GM23338 (cell line): ENCODE results near the gene CDH15. TPM values are rescaled to one million over a fixed set of nuclear protein-coding genes. Genes with fewer than 3 reads are reported as not detected.

ENCODE experiments used
- ATAC-seq: fragments of 200-7000 bp; cut with Tn5 transposase; 3 replicates; pipeline ENCODE4 v1.9.1; 2020
- DNase-seq: peaks from one replicate; pipeline ENCODE4 v3.0.0-alpha.2; 2015; ENCODE audit warnings: low spot score
- H2AFZ ChIP-seq: fragments of 200-600 bp; sonication (generic); 2 replicates; pipeline ENCODE4 v1.8.0; 2016; ENCODE audit warnings: antibody characterized with exemption, mild to moderate bottlenecking, moderate library complexity
- H3F3A ChIP-seq: fragments of 200-600 bp; sonication (generic); replicated peaks from 2 replicates; pipeline ENCODE4 v1.8.0; 2017; ENCODE audit warnings: antibody characterized with exemption, mixed run types, low read depth
- H3K27ac ChIP-seq: fragments of 200-600 bp; sonication (generic); 2 replicates; pipeline ENCODE4 v1.6.1; 2016; ENCODE audit warnings: low read depth
- H3K27me3 ChIP-seq: fragments of 200-600 bp; sonication (generic); 2 replicates; pipeline ENCODE4 v1.8.0; 2016; ENCODE audit warnings: mild to moderate bottlenecking, mixed run types, moderate library complexity; ENCODE audit not compliant: insufficient read depth
- H3K36me3 ChIP-seq: fragments of 200-600 bp; sonication (generic); 2 replicates; pipeline ENCODE4 v1.8.0; 2016; ENCODE audit warnings: mild to moderate bottlenecking; ENCODE audit not compliant: insufficient read depth
- H3K4me1 ChIP-seq: fragments of 200-600 bp; sonication (generic); 2 replicates; pipeline ENCODE4 v1.8.0; 2016; ENCODE audit warnings: mild to moderate bottlenecking, moderate library complexity; ENCODE audit not compliant: insufficient read depth
- H3K4me2 ChIP-seq: fragments of 200-600 bp; sonication (generic); 2 replicates; pipeline ENCODE4 v1.7.1; 2017; ENCODE audit warnings: mixed run types
- H3K4me3 ChIP-seq: fragments of 200-600 bp; sonication (generic); 2 replicates; pipeline ENCODE4 v1.6.1; 2016; ENCODE audit warnings: mixed run types
- H3K79me2 ChIP-seq: fragments of 200-600 bp; sonication (generic); replicated peaks from 2 replicates; pipeline ENCODE4 v1.8.0; 2017; ENCODE audit warnings: mild to moderate bottlenecking; ENCODE audit not compliant: insufficient read depth
- H3K9me2 ChIP-seq: fragments of 200-600 bp; sonication (generic); 2 replicates; pipeline ENCODE4 v1.8.0; 2017; ENCODE audit not compliant: insufficient read depth
- H4K20me1 ChIP-seq: fragments of 200-600 bp; sonication (generic); replicated peaks from 2 replicates; pipeline ENCODE4 v1.8.0; 2017; ENCODE audit warnings: mild to moderate bottlenecking; ENCODE audit not compliant: insufficient read depth
- H3K27ac Mint-ChIP-seq: 2 replicates; pipeline ENCODE4 v1.8.0; 2020; ENCODE audit warnings: inconsistent platforms, mild to moderate bottlenecking, moderate library complexity, mixed read lengths
- H3K27me3 Mint-ChIP-seq: 3 replicates; pipeline ENCODE4 v1.8.0; 2022; ENCODE audit warnings: low read depth, mild to moderate bottlenecking, moderate library complexity, mixed read lengths, inconsistent platforms; ENCODE audit not compliant: insufficient read depth, poor library complexity
- H3K36me3 Mint-ChIP-seq: 3 replicates; pipeline ENCODE4 v1.8.0; 2021; ENCODE audit warnings: low read depth, mild to moderate bottlenecking, inconsistent platforms, moderate library complexity, mixed read lengths
- H3K4me1 Mint-ChIP-seq: 3 replicates; pipeline ENCODE4 v1.8.0; 2020; ENCODE audit warnings: mild to moderate bottlenecking, inconsistent platforms, mixed read lengths
- H3K4me3 Mint-ChIP-seq: 3 replicates; pipeline ENCODE4 v1.8.0; 2021; ENCODE audit warnings: moderate library complexity, mild to moderate bottlenecking, inconsistent platforms, mixed read lengths
- H3K9me3 Mint-ChIP-seq: 3 replicates; pipeline ENCODE4 v1.8.0; 2020; ENCODE audit warnings: moderate library complexity, mild to moderate bottlenecking, inconsistent platforms, mixed read lengths
- CREB1 ChIP-seq: fragments of 250-450 bp; sonication (Bioruptor Pico); IDR thresholded peaks from 2 replicates; pipeline ENCODE4 v1.5.0; 2020; ENCODE audit warnings: low read depth, mild to moderate bottlenecking, moderate library complexity
- JUNB ChIP-seq: IDR thresholded peaks from one replicate; pipeline ENCODE4 v1.6.1; 2016; ENCODE audit warnings: antibody characterized with exemption; ENCODE audit not compliant: unreplicated experiment
- NANOG ChIP-seq: IDR thresholded peaks from 2 replicates; pipeline ENCODE4 v1.6.1; 2016; ENCODE audit warnings: antibody characterized with exemption, borderline replicate concordance
- STAT1 ChIP-seq: IDR thresholded peaks from one replicate; pipeline ENCODE4 v1.6.1; 2016; ENCODE audit warnings: antibody characterized with exemption; ENCODE audit not compliant: unreplicated experiment
- ZNF114 ChIP-seq: fragments of 250-450 bp; sonication (Bioruptor Pico); IDR thresholded peaks from 2 replicates; pipeline ENCODE4 v1.5.0; 2020; ENCODE audit warnings: mild to moderate bottlenecking, moderate library complexity
- ZNF331 ChIP-seq: fragments of 250-450 bp; sonication (Bioruptor Pico); IDR thresholded peaks from 2 replicates; pipeline ENCODE4 v1.5.0; 2020; ENCODE audit warnings: low read depth, mild to moderate bottlenecking, moderate library complexity
- polyA plus RNA-seq: library from polyadenylated mRNA; unstranded; fragments of >200 nt; fragmentation: Nextera tagmentation; extraction: Ambion mirVana; gene quantifications from 2 replicates; pipeline ENCODE4 v1.2.1, GENCODE V29; 2016
- total RNA-seq: library from RNA; depleted of rRNA; stranded (reverse); fragments of >200 nt; shearing (Covaris generic); gene quantifications from 2 replicates; pipeline ENCODE4 v1.2.3, GENCODE V29; 2014
- TF ChIP-seq, protein P1 (sequence below): IDR thresholded peaks from 2 replicates; pipeline ENCODE4 v1.6.1; 2016; ENCODE audit warnings: antibody characterized with exemption
- TF ChIP-seq, protein P2 (sequence below): IDR thresholded peaks from one replicate; pipeline ENCODE4 v1.6.1; 2018; ENCODE audit warnings: antibody characterized with exemption; ENCODE audit not compliant: unreplicated experiment
- TF ChIP-seq, protein P3 (sequence below), 2 experiments: fragments of 200-600 bp in 1 of 2; sonication (generic) in 1 of 2; conservative IDR thresholded peaks; 2 replicates each; pipeline versions ENCODE4 v1.5.1 to v1.6.1; 2016 to 2017; ENCODE audit warnings: antibody characterized with exemption in 2 of 2, low read depth in 2 of 2, mild to moderate bottlenecking in 2 of 2, moderate library complexity in 1 of 2

The CDH15 gene
- total and polyA plus RNA-seq, 2 experiments from 2014 or later, result 0.61 to 1.0 TPM

DNA sequence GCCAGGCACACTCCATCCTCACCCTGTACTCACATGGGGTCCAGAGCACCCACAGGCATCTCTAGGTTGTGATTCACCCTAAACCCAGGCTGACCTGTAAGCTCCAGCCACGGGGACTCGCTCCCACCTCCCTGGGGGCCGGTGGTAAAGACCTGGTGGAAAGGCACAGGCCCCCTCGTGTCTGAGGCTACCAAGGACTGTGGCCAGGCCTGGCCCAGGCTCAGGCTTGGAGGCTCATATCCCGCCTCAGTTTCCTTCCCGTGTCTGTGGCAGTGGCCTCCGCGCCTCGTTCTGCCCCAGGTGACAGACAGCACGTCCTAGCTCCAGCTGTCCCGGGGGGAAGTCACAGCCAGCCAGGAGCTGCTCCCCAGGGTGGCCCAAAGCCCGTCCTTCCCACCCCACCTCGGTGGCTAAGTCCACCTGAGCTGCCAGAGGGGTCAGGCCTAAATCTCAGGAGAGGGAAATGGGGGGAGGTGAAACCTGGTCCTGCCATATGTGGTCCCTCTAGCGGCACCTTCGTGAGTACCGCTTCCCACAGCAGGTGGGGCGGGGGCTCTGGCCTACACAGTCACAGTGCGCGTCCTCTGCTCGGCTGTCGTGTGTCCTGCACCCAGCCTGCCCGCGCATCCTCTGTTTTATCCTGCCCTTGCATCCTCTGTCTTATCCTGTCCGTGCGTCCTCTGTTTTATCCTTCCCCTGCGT, 12.6 kb downstream of the CDH15 start (continued):
- TF ChIP-seq, protein P1, sequence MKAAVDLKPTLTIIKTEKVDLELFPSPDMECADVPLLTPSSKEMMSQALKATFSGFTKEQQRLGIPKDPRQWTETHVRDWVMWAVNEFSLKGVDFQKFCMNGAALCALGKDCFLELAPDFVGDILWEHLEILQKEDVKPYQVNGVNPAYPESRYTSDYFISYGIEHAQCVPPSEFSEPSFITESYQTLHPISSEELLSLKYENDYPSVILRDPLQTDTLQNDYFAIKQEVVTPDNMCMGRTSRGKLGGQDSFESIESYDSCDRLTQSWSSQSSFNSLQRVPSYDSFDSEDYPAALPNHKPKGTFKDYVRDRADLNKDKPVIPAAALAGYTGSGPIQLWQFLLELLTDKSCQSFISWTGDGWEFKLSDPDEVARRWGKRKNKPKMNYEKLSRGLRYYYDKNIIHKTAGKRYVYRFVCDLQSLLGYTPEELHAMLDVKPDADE, result no peak
- TF ChIP-seq, protein P2, sequence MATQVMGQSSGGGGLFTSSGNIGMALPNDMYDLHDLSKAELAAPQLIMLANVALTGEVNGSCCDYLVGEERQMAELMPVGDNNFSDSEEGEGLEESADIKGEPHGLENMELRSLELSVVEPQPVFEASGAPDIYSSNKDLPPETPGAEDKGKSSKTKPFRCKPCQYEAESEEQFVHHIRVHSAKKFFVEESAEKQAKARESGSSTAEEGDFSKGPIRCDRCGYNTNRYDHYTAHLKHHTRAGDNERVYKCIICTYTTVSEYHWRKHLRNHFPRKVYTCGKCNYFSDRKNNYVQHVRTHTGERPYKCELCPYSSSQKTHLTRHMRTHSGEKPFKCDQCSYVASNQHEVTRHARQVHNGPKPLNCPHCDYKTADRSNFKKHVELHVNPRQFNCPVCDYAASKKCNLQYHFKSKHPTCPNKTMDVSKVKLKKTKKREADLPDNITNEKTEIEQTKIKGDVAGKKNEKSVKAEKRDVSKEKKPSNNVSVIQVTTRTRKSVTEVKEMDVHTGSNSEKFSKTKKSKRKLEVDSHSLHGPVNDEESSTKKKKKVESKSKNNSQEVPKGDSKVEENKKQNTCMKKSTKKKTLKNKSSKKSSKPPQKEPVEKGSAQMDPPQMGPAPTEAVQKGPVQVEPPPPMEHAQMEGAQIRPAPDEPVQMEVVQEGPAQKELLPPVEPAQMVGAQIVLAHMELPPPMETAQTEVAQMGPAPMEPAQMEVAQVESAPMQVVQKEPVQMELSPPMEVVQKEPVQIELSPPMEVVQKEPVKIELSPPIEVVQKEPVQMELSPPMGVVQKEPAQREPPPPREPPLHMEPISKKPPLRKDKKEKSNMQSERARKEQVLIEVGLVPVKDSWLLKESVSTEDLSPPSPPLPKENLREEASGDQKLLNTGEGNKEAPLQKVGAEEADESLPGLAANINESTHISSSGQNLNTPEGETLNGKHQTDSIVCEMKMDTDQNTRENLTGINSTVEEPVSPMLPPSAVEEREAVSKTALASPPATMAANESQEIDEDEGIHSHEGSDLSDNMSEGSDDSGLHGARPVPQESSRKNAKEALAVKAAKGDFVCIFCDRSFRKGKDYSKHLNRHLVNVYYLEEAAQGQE, result no peak
- TF ChIP-seq ZNF114 (CRISPR knock-in tag), result no peak
- TF ChIP-seq, protein P3, sequence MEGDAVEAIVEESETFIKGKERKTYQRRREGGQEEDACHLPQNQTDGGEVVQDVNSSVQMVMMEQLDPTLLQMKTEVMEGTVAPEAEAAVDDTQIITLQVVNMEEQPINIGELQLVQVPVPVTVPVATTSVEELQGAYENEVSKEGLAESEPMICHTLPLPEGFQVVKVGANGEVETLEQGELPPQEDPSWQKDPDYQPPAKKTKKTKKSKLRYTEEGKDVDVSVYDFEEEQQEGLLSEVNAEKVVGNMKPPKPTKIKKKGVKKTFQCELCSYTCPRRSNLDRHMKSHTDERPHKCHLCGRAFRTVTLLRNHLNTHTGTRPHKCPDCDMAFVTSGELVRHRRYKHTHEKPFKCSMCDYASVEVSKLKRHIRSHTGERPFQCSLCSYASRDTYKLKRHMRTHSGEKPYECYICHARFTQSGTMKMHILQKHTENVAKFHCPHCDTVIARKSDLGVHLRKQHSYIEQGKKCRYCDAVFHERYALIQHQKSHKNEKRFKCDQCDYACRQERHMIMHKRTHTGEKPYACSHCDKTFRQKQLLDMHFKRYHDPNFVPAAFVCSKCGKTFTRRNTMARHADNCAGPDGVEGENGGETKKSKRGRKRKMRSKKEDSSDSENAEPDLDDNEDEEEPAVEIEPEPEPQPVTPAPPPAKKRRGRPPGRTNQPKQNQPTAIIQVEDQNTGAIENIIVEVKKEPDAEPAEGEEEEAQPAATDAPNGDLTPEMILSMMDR (conservative IDR thresholded peaks at IDR 0.05; ENCODE audit: low read depth in 2 of 2), result no peak

DNA sequence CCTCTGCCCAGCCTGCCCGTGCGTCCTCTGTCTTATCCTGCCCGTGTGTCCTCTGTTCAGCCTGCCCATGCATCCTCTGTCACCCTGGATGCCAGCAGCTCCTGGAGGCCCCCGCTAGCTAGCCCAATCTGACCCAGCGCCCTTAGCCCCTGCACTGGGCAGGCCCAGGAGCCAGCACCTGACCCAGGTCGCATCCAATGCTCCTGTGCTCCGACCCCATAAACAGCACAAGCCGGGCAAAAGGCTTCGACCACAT, 13.1 kb downstream of the CDH15 start:
- Histone ChIP-seq H3K27me3 (no peaks in the 10 kb centered on the region), H3K4me3 (no peak overlapping the region), H3F3A (no peaks in the 10 kb centered on the region), H3K4me1 (no peaks in the 10 kb centered on the region), H3K79me2 (no peaks in the 10 kb centered on the region), H2AFZ (no peak overlapping the region), H3K4me2 (no peak overlapping the region), H3K36me3 (no peaks in the 10 kb centered on the region), H3K27ac (no peak overlapping the region), H3K9me2 (no peaks in the 10 kb centered on the region), H4K20me1 (no peaks in the 10 kb centered on the region)
- Mint-ChIP-seq H3K27ac (no peak overlapping the region), H3K9me3 (peaks cover 3% of the 10 kb centered on the region; the same call in 1 of the 3 replicates), H3K27me3 (peaks cover 4% of the 10 kb centered on the region), H3K36me3 (no peaks in the 10 kb centered on the region), H3K4me3 (no peak overlapping the region), H3K4me1 (no peaks in the 10 kb centered on the region)
- DNase-seq (no peak), ATAC-seq (no peak; the same call in 2 of the 3 replicates)
- TF ChIP-seq STAT1 (no peak), ZNF114 (CRISPR knock-in tag) (no peak), CREB1 (CRISPR knock-in tag) (no peak), ZNF331 (CRISPR knock-in tag) (no peak), NANOG (no peak), JUNB (no peak)
- TF ChIP-seq, protein P1, result no peak
- TF ChIP-seq, protein P2, result no peak
- TF ChIP-seq, protein P3 (conservative IDR thresholded peaks at IDR 0.05; ENCODE audit: low read depth in 2 of 2), result no peak
